ACC112 (cell line): Measurements from ENCODE around the gene GAS2L3.
"Not testable (repeated sequence)": the region's sequence is repeated elsewhere in the genome, so short reads cannot be mapped to it uniquely, and the experiment has no call there.

Experiments
- H2AFZ ChIP-seq: fragments of 200-600 bp; sonication (generic); one replicate; pipeline ENCODE4 v1.6.0; 2017; ENCODE audit warnings: antibody characterized with exemption, low read length; ENCODE audit not compliant: unreplicated experiment
- H3K27ac ChIP-seq: fragments of 200-600 bp; sonication (generic); 2 replicates; pipeline ENCODE4 v1.5.1; 2014; ENCODE audit warnings: low read depth, mild to moderate bottlenecking, antibody characterized with exemption, low read length, moderate library complexity
- H3K27me3 ChIP-seq: fragments of 200-600 bp; sonication (generic); 2 replicates; pipeline ENCODE4 v1.6.1; 2014; ENCODE audit warnings: mild to moderate bottlenecking, antibody characterized with exemption, low read length, moderate library complexity, mixed read lengths; ENCODE audit not compliant: insufficient read depth
- H3K36me3 ChIP-seq: fragments of 200-600 bp; sonication (generic); 2 replicates; pipeline ENCODE4 v1.6.1; 2016; ENCODE audit warnings: mild to moderate bottlenecking, antibody characterized with exemption, low read length, moderate library complexity, mixed read lengths; ENCODE audit not compliant: insufficient read depth
- H3K4me1 ChIP-seq: fragments of 200-600 bp; sonication (generic); one replicate; pipeline ENCODE4 v1.6.1; 2016; ENCODE audit warnings: low read length, mixed read lengths; ENCODE audit not compliant: insufficient read depth, unreplicated experiment, control insufficient read depth
- H3K4me3 ChIP-seq: fragments of 200-600 bp; sonication (generic); 2 replicates; pipeline ENCODE4 v1.5.1; 2014; ENCODE audit warnings: mild to moderate bottlenecking, low read depth, low read length
- H3K79me2 ChIP-seq: fragments of 200-600 bp; sonication (generic); one replicate; pipeline ENCODE4 v1.6.0; 2016; ENCODE audit warnings: low read length; ENCODE audit not compliant: control insufficient read depth, unreplicated experiment, insufficient read depth

GAS2L3 gene

GRCh38 chr12:100574187-100575074 is 947 bp downstream of the GAS2L3 start:
- no peaks in the 10 kb centered on the region for H3K27me3 ChIP-seq
- H3K79me2 ChIP-seq = peaks cover 46% of the 10 kb centered on the region
- H2AFZ ChIP-seq = peak overlapping the region; percentile 76
- H3K4me3 ChIP-seq = peak overlapping the region; percentile 90
- peaks cover 19% of the 10 kb centered on the region for H3K4me1 ChIP-seq
- no peak overlapping the region for H3K27ac ChIP-seq
- H3K36me3 ChIP-seq = no peaks in the 10 kb centered on the region

DNA sequence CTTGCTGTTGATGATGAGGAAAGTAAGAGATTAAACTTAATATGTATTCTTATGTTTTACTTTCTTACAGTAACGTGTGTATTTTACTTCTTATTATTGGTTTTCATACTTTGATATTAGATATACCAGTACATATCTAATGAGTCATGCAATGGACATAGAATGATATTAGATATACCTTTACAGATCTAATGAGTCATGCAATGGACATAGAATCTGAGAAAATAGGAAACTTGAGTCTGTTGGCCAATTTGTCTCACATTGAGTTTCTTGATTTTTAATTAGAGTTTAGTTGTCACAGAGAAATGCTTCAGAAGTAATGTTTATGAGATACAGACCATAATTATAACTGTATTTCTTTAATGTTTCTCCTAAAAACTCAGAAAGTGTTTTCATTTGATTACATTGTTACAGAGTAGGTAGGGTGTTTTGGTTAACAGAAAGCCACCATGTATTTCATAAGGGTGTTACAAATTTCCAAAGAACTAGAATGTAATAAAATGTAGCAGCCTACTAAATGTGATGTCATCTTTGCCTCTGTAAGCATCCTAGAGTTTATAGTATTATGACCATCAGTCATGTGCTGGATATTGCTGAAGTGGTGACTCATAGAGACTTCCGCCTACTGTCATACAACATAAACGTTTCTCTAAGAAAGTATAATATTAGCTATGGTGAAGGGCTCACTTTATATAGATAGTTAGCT is 3.0 kb downstream of the GAS2L3 start:
- H3K27ac ChIP-seq = peak overlapping the region; percentile 73

DNA sequence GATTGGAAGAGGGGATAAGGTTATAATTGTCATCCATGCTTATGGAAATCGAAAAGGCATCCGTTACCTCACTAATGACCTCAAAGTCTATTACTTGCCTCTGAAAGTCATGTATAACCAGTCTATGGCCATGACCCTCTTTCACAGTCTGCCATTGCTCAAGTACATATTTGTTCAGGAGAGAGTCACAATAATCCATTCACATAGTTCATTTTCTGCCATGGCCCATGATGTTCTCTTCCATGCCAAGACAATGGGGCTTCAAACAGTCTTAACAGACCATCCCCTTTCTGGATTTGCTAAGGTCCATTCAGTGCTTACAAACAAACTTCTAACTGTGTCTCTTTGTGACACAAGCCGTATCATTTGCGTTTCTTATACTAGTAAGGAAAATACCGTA is 5.4 kb downstream of the GAS2L3 start:
- Histone ChIP-seq H3K27me3 (no peaks in the 10 kb centered on the region), H3K4me3 (no peak overlapping the region), H3K27ac (no peak overlapping the region), H3K4me1 (peaks cover 19% of the 10 kb centered on the region), H3K36me3 (0 out of 2 replicates have a peak, but pooled peaks cover 3% of the 10 kb centered on the region), H3K79me2 (peaks cover 80% of the 10 kb centered on the region), H2AFZ (no peak overlapping the region)

More for the DNA sequence above, 3.0 kb downstream of the GAS2L3 start:
- H3K27me3 ChIP-seq = no peaks in the 10 kb centered on the region
- H3K4me3 ChIP-seq = peak overlapping the region; percentile 2; the same call in 1 of the 2 replicates
- H2AFZ ChIP-seq = no peak overlapping the region
- peaks cover 61% of the 10 kb centered on the region for H3K79me2 ChIP-seq
- peaks cover 19% of the 10 kb centered on the region for H3K4me1 ChIP-seq
- no peaks in the 10 kb centered on the region for H3K36me3 ChIP-seq

GRCh38 chr12:100579844-100580243 is 6.4 kb downstream of the GAS2L3 start:
- Histone ChIP-seq H2AFZ (no peak overlapping the region), H3K79me2 (peaks cover 78% of the 10 kb centered on the region), H3K4me1 (peaks cover 14% of the 10 kb centered on the region), H3K27ac (no peak overlapping the region), H3K27me3 (no peaks in the 10 kb centered on the region), H3K4me3 (no peak overlapping the region), H3K36me3 (0 out of 2 replicates have a peak, but pooled peaks cover 3% of the 10 kb centered on the region)

DNA sequence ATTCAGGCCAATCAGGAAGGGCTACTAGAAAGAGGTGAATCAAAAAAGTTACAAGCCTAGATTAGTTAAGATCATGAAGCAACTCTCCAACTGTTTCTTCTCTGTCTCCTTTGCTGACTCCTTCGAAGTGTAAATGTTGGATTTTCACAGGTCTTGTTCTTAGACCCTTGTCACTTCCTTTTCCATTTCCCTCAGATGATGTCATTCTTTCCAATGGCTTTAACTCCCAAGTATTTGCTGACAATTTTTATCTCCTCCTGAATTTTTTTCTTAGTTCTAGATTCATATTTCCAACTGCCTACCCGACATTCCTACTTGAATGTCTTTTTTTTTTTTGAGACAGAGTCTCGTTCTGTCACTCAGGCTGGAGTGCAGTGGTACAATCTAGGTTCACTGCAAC is 10.8 kb downstream of the GAS2L3 start:
- Histone ChIP-seq H2AFZ (no peak overlapping the region), H3K4me3 (no peak overlapping the region), H3K27me3 (no peaks in the 10 kb centered on the region), H3K36me3 (peaks cover 3% of the 10 kb centered on the region; the same call in 1 of the 2 replicates), H3K27ac (no peak overlapping the region), H3K79me2 (peaks cover 52% of the 10 kb centered on the region), H3K4me1 (no peaks in the 10 kb centered on the region)

DNA sequence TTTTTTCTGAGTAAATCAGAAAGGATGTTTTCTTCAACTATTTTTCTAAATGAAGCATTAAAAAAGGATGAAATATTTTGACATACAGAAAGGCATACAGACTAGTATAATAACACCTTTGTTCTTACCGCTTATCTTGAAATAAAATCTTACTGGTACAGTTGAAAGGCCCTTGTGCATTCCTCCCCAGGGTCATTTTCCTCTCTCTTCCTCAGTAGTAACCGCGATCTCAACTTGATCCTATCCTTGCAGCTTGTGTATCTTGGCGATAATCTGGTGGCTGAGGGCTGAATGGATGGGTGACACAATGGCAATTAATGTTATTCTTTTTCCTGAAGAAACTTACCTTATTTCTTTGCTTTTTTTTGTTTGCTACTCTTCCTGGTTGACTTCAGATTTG is 18.5 kb downstream of the GAS2L3 start:
- Histone ChIP-seq H3K27me3 (no peaks in the 10 kb centered on the region), H3K4me3 (no peak overlapping the region), H2AFZ (no peak overlapping the region), H3K4me1 (peaks cover 12% of the 10 kb centered on the region), H3K27ac (no peak overlapping the region), H3K36me3 (no peaks in the 10 kb centered on the region; the same call in 1 of the 2 replicates), H3K79me2 (peaks cover 12% of the 10 kb centered on the region)

- peaks cover 12% of the 10 kb centered on the region for H3K4me1 ChIP-seq
- H3K79me2 ChIP-seq = peaks cover 12% of the 10 kb centered on the region
- H3K36me3 ChIP-seq = no peaks in the 10 kb centered on the region; the same call in 1 of the 2 replicates
- H3K27me3 ChIP-seq = no peaks in the 10 kb centered on the region
- no peak overlapping the region for H3K27ac ChIP-seq
- peak overlapping the region; percentile 31 for H2AFZ ChIP-seq
- H3K4me3 ChIP-seq = peak overlapping the region; percentile 66
These were observed 20.0 kb downstream of the GAS2L3 start for GRCh38 chr12:100593490-100593889.

- 0 out of 2 replicates have a peak, but pooled peaks cover 2% of the 10 kb centered on the region for H3K36me3 ChIP-seq
- no peaks in the 10 kb centered on the region for H3K4me1 ChIP-seq
- no peak overlapping the region for H2AFZ ChIP-seq
- H3K27ac ChIP-seq = no peak overlapping the region
- H3K79me2 ChIP-seq = no peaks in the 10 kb centered on the region
- no peak overlapping the region for H3K4me3 ChIP-seq
- no peaks in the 10 kb centered on the region for H3K27me3 ChIP-seq
These were observed 28.1 kb downstream of the GAS2L3 start for GRCh38 chr12:100601626-100602025.

DNA sequence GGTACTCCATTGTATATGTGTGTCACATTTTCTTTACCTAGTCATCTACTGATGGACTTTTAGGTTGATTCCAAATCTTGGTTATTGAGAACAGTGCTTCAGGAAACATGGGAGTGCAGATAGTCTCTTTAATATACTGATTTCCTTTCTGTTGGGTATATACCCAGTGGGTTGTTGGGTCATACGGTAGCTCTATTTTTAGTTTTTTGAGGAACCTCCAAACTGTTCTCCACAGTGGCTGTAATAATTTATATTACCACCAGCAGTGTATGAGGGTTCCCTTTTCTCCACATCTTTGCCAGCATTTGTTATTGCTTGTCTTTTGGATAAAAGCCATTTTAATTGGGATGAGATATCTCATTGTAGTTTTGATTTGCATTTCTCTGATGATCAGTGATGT is 29.5 kb downstream of the GAS2L3 start:
- not testable (repeated sequence) for H3K27ac ChIP-seq, H3K4me1 ChIP-seq, H3K27me3 ChIP-seq, H2AFZ ChIP-seq, H3K36me3 ChIP-seq, H3K4me3 ChIP-seq, H3K79me2 ChIP-seq

- H2AFZ ChIP-seq = no peak overlapping the region
- H3K36me3 ChIP-seq = 0 out of 2 replicates have a peak, but pooled peaks cover 7% of the 10 kb centered on the region
- H3K27me3 ChIP-seq = no peaks in the 10 kb centered on the region
- no peak overlapping the region for H3K4me3 ChIP-seq
- H3K4me1 ChIP-seq = no peaks in the 10 kb centered on the region
- no peaks in the 10 kb centered on the region for H3K79me2 ChIP-seq
- H3K27ac ChIP-seq = no peak overlapping the region
These were observed 35.3 kb downstream of the GAS2L3 start for GRCh38 chr12:100608776-100609175.
